ENCODE results near the gene ADAM12. TPM values are rescaled to one million over a fixed set of nuclear protein-coding genes. Genes with fewer than 3 reads are reported as not detected.

Gene ADAM12
- total RNA-seq, 2 donors from 2014 or later, result 0.14 to 1.9 TPM

DNA sequence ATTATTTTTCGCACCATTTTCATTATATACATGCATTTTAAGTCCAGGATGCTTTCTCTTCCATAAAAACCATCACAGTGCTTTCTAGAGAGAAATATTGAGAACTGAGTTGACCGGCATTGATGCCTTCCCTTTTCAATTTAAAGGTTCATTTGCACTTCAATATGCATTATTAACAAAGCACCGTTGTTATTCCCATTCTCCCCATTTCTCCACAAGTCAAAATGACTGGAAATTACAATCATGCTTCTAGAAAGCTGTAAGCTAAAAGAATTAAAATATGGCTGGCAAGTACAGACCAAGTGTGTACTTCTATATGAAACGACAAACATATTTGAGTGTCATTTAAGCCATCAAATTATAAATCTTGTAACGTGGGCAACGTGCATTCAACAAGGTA is 272.4 kb downstream of the ADAM12 start:
- Histone ChIP-seq H3K27ac (no peak overlapping the region), H3K9me3 (no peaks in the 10 kb centered on the region), H3K4me3 (no peak overlapping the region), H3K36me3 (no peaks in the 10 kb centered on the region), H3K27me3 (replicated peaks; ENCODE audit: insufficient read depth) (no peaks in the 10 kb centered on the region), H3K4me1 (replicated peaks) (no peaks in the 10 kb centered on the region)
- no peak for DNase-seq (ENCODE audit: low spot score)
- intact Hi-C loops (cut with DNase I), result no loop called here
- 80% methylated on average over 6 of the region's 6 CpGs for WGBS
- TF ChIP-seq POLR2AphosphoS5 (IDR thresholded peaks at IDR 0.05), result no peak
- TF ChIP-seq POLR2A (IDR thresholded peaks at IDR 0.05), result no peak
- no peak for TF ChIP-seq CTCF (IDR thresholded peaks at IDR 0.05)

DNA sequence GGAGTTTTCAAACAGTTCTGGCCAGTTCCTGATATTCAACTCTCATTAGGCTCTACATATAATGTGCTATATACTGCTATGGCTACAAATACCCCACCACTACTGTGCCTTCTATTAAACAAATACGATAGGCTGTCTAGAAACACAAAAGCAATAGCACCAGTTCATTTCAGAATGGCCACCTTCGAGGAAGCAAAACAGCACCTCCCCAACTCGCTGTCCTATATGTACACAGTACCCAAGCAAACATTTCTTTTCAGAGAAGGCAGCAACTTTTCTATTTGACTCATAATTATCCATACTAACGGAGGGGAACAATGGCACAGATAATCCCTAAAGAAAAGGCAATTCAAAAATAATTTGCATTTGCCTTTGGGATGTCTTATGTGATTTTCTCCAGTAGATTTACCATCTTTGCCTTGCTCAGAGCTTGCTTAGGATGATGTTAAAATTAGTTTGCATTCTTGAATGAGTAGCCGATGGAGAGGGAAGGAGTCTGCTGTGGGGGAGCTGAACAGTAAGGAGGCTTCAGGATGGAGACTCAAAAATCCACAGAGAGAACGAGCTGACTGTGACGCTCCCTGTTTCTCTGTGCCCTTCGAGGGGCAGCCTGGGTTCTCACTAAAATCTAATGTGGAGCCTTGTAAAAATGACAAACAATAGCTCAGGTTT is 273.3 kb downstream of the ADAM12 start:
- no peak overlapping the region for H3K27ac ChIP-seq
- H3K36me3 ChIP-seq, result no peaks in the 10 kb centered on the region
- WGBS, result 56% methylated on average over 8 of the region's 8 CpGs
- intact Hi-C loops (cut with DNase I), result no loop called here
- no peaks in the 10 kb centered on the region for H3K27me3 ChIP-seq (replicated peaks; ENCODE audit: insufficient read depth)
- no peaks in the 10 kb centered on the region for H3K9me3 ChIP-seq
- DNase-seq (ENCODE audit: low spot score), result no peak
- TF ChIP-seq POLR2AphosphoS5 (IDR thresholded peaks at IDR 0.05), result no peak
- no peak for TF ChIP-seq POLR2A (IDR thresholded peaks at IDR 0.05)
- TF ChIP-seq CTCF (IDR thresholded peaks at IDR 0.05), result no peak
- no peak overlapping the region for H3K4me3 ChIP-seq
- no peaks in the 10 kb centered on the region for H3K4me1 ChIP-seq (replicated peaks)

DNA sequence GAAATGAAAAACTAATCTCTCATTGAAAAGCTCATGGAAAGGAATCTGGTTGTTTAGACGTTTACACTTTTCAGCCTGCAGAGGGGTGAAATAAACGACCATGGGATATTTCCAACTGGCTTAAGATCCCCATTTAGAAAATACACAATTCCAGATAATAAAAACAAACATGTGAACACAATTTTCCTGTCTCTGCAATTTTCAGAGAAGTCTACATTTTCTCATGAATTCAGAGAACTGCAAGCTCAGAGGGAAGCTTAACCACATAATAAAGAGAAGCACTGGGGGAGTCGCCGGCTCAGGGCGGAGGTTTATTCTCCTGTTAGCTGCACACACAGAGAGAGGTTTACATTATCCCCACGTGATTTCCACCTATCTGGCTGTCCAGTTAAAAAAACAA is 276.8 kb downstream of the ADAM12 start:
- DNase-seq (ENCODE audit: low spot score), result no peak
- Histone ChIP-seq H3K27me3 (replicated peaks; ENCODE audit: insufficient read depth) (no peaks in the 10 kb centered on the region), H3K4me1 (replicated peaks) (no peaks in the 10 kb centered on the region), H3K4me3 (no peak overlapping the region), H3K9me3 (no peaks in the 10 kb centered on the region), H3K27ac (no peak overlapping the region), H3K36me3 (no peaks in the 10 kb centered on the region)
- TF ChIP-seq POLR2AphosphoS5 (IDR thresholded peaks at IDR 0.05) (no peak), CTCF (IDR thresholded peaks at IDR 0.05) (no peak), POLR2A (IDR thresholded peaks at IDR 0.05) (no peak)
- intact Hi-C loops (cut with DNase I), result no loop called here
- 47% methylated on average over 6 of the region's 6 CpGs for WGBS

DNA sequence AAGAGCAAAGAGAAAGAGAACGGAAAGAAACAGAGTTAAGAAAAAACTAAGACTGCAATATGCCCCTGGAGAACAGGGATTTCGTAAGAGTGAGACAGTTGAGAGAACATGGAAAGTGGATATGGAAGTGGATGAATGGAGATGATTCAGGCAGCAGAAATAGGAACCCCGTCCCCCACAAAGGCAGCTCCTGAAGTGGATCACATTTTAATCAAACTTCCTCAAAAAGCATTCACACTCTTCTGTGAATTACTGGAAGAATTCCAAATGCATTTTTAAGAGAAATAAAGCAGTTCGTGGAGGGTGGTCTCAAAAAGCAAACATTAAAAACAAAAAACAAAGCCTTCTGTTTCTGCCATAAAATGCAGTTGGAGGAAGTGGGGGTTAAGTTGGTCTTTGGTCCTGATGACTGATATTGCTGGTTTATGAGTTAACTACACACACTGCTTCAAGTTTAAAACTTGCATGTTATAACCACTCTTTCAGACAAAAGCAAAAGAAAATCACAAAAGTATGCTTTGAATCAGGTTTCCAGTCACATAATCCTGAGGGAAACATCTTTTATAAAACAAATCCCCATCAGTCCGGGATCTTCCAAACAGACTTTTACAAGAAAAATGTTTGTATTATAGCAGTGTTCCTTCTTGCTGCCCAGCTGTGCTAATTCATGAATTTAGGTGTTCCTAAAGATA is 277.6 kb downstream of the ADAM12 start:
- Histone ChIP-seq H3K36me3 (no peaks in the 10 kb centered on the region), H3K4me3 (no peak overlapping the region), H3K4me1 (replicated peaks) (no peaks in the 10 kb centered on the region), H3K9me3 (no peaks in the 10 kb centered on the region), H3K27me3 (replicated peaks; ENCODE audit: insufficient read depth) (no peaks in the 10 kb centered on the region), H3K27ac (no peak overlapping the region)
- 25% methylated on average over 5 of the region's 5 CpGs for WGBS
- no peak for DNase-seq (ENCODE audit: low spot score)
- TF ChIP-seq CTCF (IDR thresholded peaks at IDR 0.05) (no peak), POLR2AphosphoS5 (IDR thresholded peaks at IDR 0.05) (no peak), POLR2A (IDR thresholded peaks at IDR 0.05) (no peak)
- intact Hi-C loops (cut with DNase I), result no loop called here

DNA sequence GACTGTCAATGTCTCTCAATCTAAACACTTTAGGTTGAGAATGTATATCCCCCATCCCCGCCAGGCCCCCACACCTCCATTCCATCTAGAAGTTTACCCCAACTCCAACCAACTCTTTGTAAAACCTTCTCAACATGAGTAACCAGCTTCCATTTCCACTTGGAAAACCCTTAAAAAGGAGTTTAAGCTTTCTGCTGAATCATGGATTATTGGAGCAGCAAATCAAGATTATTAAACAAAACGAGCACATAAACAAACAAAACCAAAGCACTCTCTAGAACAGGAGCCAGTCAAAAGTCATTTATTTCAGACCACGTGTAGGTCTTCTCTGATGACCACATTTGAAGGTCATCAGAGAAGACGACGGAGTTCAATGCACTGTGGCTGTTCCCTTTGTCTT is 278.4 kb downstream of the ADAM12 start:
- Histone ChIP-seq H3K36me3 (no peaks in the 10 kb centered on the region), H3K27me3 (replicated peaks; ENCODE audit: insufficient read depth) (no peaks in the 10 kb centered on the region), H3K4me3 (no peak overlapping the region), H3K9me3 (no peaks in the 10 kb centered on the region), H3K4me1 (replicated peaks) (no peaks in the 10 kb centered on the region), H3K27ac (no peak overlapping the region)
- intact Hi-C loops (cut with DNase I), result no loop called here
- 38% methylated on average over 5 of the region's 5 CpGs for WGBS
- no peak for TF ChIP-seq POLR2A (IDR thresholded peaks at IDR 0.05)
- TF ChIP-seq POLR2AphosphoS5 (IDR thresholded peaks at IDR 0.05), result no peak
- no peak for TF ChIP-seq CTCF (IDR thresholded peaks at IDR 0.05)
- no peak for DNase-seq (ENCODE audit: low spot score)

Data from prostate gland (tissue), 2 donors.